Measurements from ENCODE around the gene TENM4.

- TF ChIP-seq HNF4G (IDR thresholded peaks at IDR 0.05): no peak
- TF ChIP-seq, protein P1, sequence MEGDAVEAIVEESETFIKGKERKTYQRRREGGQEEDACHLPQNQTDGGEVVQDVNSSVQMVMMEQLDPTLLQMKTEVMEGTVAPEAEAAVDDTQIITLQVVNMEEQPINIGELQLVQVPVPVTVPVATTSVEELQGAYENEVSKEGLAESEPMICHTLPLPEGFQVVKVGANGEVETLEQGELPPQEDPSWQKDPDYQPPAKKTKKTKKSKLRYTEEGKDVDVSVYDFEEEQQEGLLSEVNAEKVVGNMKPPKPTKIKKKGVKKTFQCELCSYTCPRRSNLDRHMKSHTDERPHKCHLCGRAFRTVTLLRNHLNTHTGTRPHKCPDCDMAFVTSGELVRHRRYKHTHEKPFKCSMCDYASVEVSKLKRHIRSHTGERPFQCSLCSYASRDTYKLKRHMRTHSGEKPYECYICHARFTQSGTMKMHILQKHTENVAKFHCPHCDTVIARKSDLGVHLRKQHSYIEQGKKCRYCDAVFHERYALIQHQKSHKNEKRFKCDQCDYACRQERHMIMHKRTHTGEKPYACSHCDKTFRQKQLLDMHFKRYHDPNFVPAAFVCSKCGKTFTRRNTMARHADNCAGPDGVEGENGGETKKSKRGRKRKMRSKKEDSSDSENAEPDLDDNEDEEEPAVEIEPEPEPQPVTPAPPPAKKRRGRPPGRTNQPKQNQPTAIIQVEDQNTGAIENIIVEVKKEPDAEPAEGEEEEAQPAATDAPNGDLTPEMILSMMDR (IDR thresholded peaks at IDR 0.05; ENCODE audit: low read depth, low read length, missing input control): no peak
- TF ChIP-seq MAX (IDR thresholded peaks at IDR 0.05): no peak
- TF ChIP-seq YY1 (IDR thresholded peaks at IDR 0.05): no peak
- TF ChIP-seq GABPA (IDR thresholded peaks at IDR 0.05 in 1 of 2, conservative IDR thresholded peaks at IDR 0.05 in 1 of 2): no peak
- TF ChIP-seq REST (IDR thresholded peaks at IDR 0.05): no peak
- no peak for TF ChIP-seq RAD21 (IDR thresholded peaks at IDR 0.05)
- no peak for TF ChIP-seq ATF3 (IDR thresholded peaks at IDR 0.05)
- no peak for TF ChIP-seq EGR1 (IDR thresholded peaks at IDR 0.05; ENCODE audit: low read depth in 2 of 2)
- TF ChIP-seq TAF1 (conservative IDR thresholded peaks at IDR 0.05): no peak
- no peak for TF ChIP-seq JUND (IDR thresholded peaks at IDR 0.05)
- TF ChIP-seq SP1 (IDR thresholded peaks at IDR 0.05): no peak
Observed at GRCh38 chr11:78943154-78943553, 497.7 kb downstream of the TENM4 start.
